Endothelial cell of umbilical vein (primary cell): ENCODE data around the gene SH3PXD2B. TPM values are rescaled to one million over a fixed set of nuclear protein-coding genes. Genes with fewer than 3 reads are reported as not detected.

Experiments used
- BruUV-seq: library from RNA; stranded (reverse); fragments of 400-500 nt; replicated peaks from 2 replicates; lab custom pipeline; 2021; lab: Mats Ljungman, UMichigan
- CTCF ChIA-PET: fragments of 300-600, 350-600 bp; sonication (Branson Sonifier 250); formaldehyde crosslinking; loops from one replicate; lab custom pipeline; 2021; ENCODE audit warnings: antibody characterized with exemption, inconsistent platforms; lab: Charles Lee
- POLR2A ChIA-PET: fragments of 300-600, 350-600 bp; sonication (Branson Sonifier 250); formaldehyde crosslinking; loops from one replicate; lab custom pipeline; 2021; ENCODE audit warnings: antibody characterized with exemption, inconsistent platforms; lab: Charles Lee
- DNase-seq: peaks from one replicate; pipeline ENCODE4 v3.0.0-alpha.2; 2011; ENCODE audit warnings: low read depth, low spot score
- FAIRE-seq: peaks from 2 replicates; lab custom pipeline; 2011; peaks lifted over from hg19 to GRCh38; lab: Jason Lieb, UNC
- H2AFZ ChIP-seq: 2 replicates; pipeline ENCODE4 v1.6.0; 2012; ENCODE audit warnings: low read depth, low read length, control low read depth, inconsistent platforms
- H3K27ac ChIP-seq: 2 replicates; pipeline ENCODE4 v1.5.1; 2011; ENCODE audit warnings: low read depth, mild to moderate bottlenecking, control low read depth, low read length, moderate library complexity; ENCODE audit not compliant: insufficient read depth
- H3K27me3 ChIP-seq, 2 experiments: 2 replicates each; pipeline versions ENCODE4 v1.6.0 to v1.6.1; 2011; ENCODE audit warnings: low read length in 2 of 2, mixed read lengths in 1 of 2; ENCODE audit not compliant: control insufficient read depth in 2 of 2, insufficient read depth in 2 of 2
- H3K36me3 ChIP-seq, 2 experiments: 2 replicates in 1 of 2; 3 replicates in 1 of 2; pipeline ENCODE4 v1.5.1; 2011; ENCODE audit warnings: low read length in 2 of 2, mild to moderate bottlenecking in 1 of 2, moderate library complexity in 1 of 2; ENCODE audit not compliant: control insufficient read depth in 2 of 2, insufficient read depth in 2 of 2; ENCODE audit errors: extremely low read depth in 1 of 2
- H3K4me1 ChIP-seq: 3 replicates; pipeline ENCODE4 v1.5.1; 2011; ENCODE audit warnings: mild to moderate bottlenecking, low read length; ENCODE audit not compliant: control insufficient read depth, insufficient read depth; ENCODE audit errors: extremely low read depth
- H3K4me2 ChIP-seq: 2 replicates; pipeline ENCODE4 v1.6.1; 2011; ENCODE audit warnings: low read length, control low read depth, mixed read lengths; ENCODE audit not compliant: insufficient read depth
- H3K4me3 ChIP-seq, 3 experiments: fragments of 200-600 bp in 1 of 3; sonication (generic), shearing (Covaris generic) in 1 of 3; replicated peaks in 1 of 3; 2 replicates each; pipeline ENCODE4 v1.5.1; 2011 to 2016; ENCODE audit warnings: control low read depth in 3 of 3, low read length in 3 of 3, mild to moderate bottlenecking in 2 of 3, inconsistent platforms in 1 of 3, low read depth in 1 of 3, moderate library complexity in 1 of 3; ENCODE audit not compliant: insufficient read depth in 1 of 3
- H3K79me2 ChIP-seq: 2 replicates; pipeline ENCODE4 v1.6.0; 2012; ENCODE audit warnings: low read length, inconsistent platforms; ENCODE audit not compliant: control insufficient read depth, insufficient read depth
- H3K9ac ChIP-seq: replicated peaks from 2 replicates; pipeline ENCODE3; 2011; ENCODE audit warnings: low read length, control low read depth; ENCODE audit not compliant: insufficient read depth; ENCODE audit errors: extremely low read depth
- H3K9me1 ChIP-seq: replicated peaks from 3 replicates; pipeline ENCODE4 v1.6.0; 2011; ENCODE audit warnings: mild to moderate bottlenecking, low read length; ENCODE audit not compliant: control insufficient read depth, insufficient read depth; ENCODE audit errors: extremely low read depth
- H3K9me3 ChIP-seq: replicated peaks from 2 replicates; pipeline ENCODE4 v1.5.1; 2012; ENCODE audit warnings: low read length, inconsistent platforms; ENCODE audit not compliant: control insufficient read depth, insufficient read depth
- H4K20me1 ChIP-seq: replicated peaks from 2 replicates; pipeline ENCODE3; 2011; ENCODE audit warnings: mild to moderate bottlenecking, low read length; ENCODE audit not compliant: control insufficient read depth, insufficient read depth; ENCODE audit errors: extremely low read depth
- EZH2 ChIP-seq: IDR thresholded peaks from 2 replicates; pipeline ENCODE4 v1.6.1; 2012; ENCODE audit warnings: borderline replicate concordance, low read depth, mild to moderate bottlenecking, moderate library complexity, low read length, inconsistent platforms; ENCODE audit not compliant: severe bottlenecking
- FOS ChIP-seq: IDR thresholded peaks from 2 replicates; pipeline ENCODE4 v1.6.1; 2011; ENCODE audit warnings: mild to moderate bottlenecking, low read length, moderate library complexity, borderline replicate concordance; ENCODE audit not compliant: insufficient read depth
- GATA2 ChIP-seq: IDR thresholded peaks from 2 replicates; pipeline ENCODE4 v1.7.0; 2011; ENCODE audit warnings: low read depth, mild to moderate bottlenecking, moderate library complexity, mixed read lengths, low read length; ENCODE audit not compliant: insufficient read length, insufficient read depth
- JUN ChIP-seq: IDR thresholded peaks from 2 replicates; pipeline ENCODE4 v1.6.1; 2011; ENCODE audit warnings: borderline replicate concordance, low read depth; ENCODE audit not compliant: insufficient read length, insufficient read depth
- MAX ChIP-seq: IDR thresholded peaks from 2 replicates; pipeline ENCODE4 v1.6.1; 2011; ENCODE audit not compliant: insufficient read depth, insufficient read length
- MYC ChIP-seq: IDR thresholded peaks from one replicate; pipeline ENCODE4 v1.6.1; 2011; ENCODE audit warnings: mild to moderate bottlenecking, low read depth, low read length
- POLR2A ChIP-seq: IDR thresholded peaks from 2 replicates; pipeline ENCODE4 v1.6.1; 2012; ENCODE audit warnings: low read depth, mild to moderate bottlenecking, control low read depth, low read length
- POLR2AphosphoS5 ChIP-seq: IDR thresholded peaks from 2 replicates; pipeline ENCODE4 v1.6.1; 2012; ENCODE audit warnings: low read depth, mild to moderate bottlenecking, control low read depth, low read length, moderate library complexity; ENCODE audit not compliant: insufficient read depth
- dilution Hi-C: fragments of 300-500 bp; cut with MboI; formaldehyde crosslinking; loops from one replicate; pipeline ENCODE4 v1.15.0; 2019; ENCODE audit warnings: low sequenced_read_pairs; ENCODE audit not compliant: extremely low pct_ligation_motif_present
- intact Hi-C: fragments of 100-400 bp; cut with micrococcal nuclease; formaldehyde crosslinking; loops from one replicate; pipeline ENCODE4 v1.10.0; 2022
- polyA plus RNA-seq, 4 experiments: library from polyadenylated mRNA; depleted of rRNA in 3 of 4; stranded (reverse) in 3 of 4; unstranded in 1 of 4; fragments of >200 nt; gene quantifications; 2 replicates each; pipeline versions ENCODE4 v1.2.1 to v1.2.3, GENCODE V29; 2011 to 2012; ENCODE audit warnings: missing spikeins in 1 of 4
- total RNA-seq: library from RNA; stranded (reverse); gene quantifications from 2 replicates; pipeline ENCODE4 v1.2.3, GENCODE V29; 2021
- TF ChIP-seq, protein P1 (sequence below), 2 donors: IDR thresholded peaks; 1 replicate in 1 of 2; 2 replicates in 1 of 2; pipeline ENCODE4 v1.5.1; 2011; ENCODE audit warnings: low read length in 2 of 2, mild to moderate bottlenecking in 2 of 2, moderate library complexity in 2 of 2, control low read depth in 1 of 2, inconsistent platforms in 1 of 2, low read depth in 1 of 2; ENCODE audit not compliant: insufficient read depth in 1 of 2; ENCODE audit errors: extremely low read depth in 1 of 2

SH3PXD2B gene
- total and polyA plus RNA-seq, 2 donors (not counting 3 experiments of a cell fraction or from before 2014, with no cell fraction given) = 23.5 to 66.3 TPM

- no peak for TF ChIP-seq POLR2AphosphoS5
- no peak for TF ChIP-seq MYC
- no peak for TF ChIP-seq POLR2A
- TF ChIP-seq, protein P1, sequence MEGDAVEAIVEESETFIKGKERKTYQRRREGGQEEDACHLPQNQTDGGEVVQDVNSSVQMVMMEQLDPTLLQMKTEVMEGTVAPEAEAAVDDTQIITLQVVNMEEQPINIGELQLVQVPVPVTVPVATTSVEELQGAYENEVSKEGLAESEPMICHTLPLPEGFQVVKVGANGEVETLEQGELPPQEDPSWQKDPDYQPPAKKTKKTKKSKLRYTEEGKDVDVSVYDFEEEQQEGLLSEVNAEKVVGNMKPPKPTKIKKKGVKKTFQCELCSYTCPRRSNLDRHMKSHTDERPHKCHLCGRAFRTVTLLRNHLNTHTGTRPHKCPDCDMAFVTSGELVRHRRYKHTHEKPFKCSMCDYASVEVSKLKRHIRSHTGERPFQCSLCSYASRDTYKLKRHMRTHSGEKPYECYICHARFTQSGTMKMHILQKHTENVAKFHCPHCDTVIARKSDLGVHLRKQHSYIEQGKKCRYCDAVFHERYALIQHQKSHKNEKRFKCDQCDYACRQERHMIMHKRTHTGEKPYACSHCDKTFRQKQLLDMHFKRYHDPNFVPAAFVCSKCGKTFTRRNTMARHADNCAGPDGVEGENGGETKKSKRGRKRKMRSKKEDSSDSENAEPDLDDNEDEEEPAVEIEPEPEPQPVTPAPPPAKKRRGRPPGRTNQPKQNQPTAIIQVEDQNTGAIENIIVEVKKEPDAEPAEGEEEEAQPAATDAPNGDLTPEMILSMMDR (IDR thresholded peaks at IDR 0.05; ENCODE audit: extremely low read depth in 1 of 2, insufficient read depth in 1 of 2, low read depth in 1 of 2, low read length in 2 of 2) = no peak
- no peak for TF ChIP-seq GATA2
- no peak for TF ChIP-seq MAX
- TF ChIP-seq FOS = no peak
- TF ChIP-seq JUN = no peak
- no peak for TF ChIP-seq EZH2
- Histone ChIP-seq H3K4me2 (no peak overlapping the region), H3K36me3 (no peaks in the 10 kb centered on the region), H2AFZ (no peak overlapping the region), H3K9ac (no peak overlapping the region), H3K9me3 (no peaks in the 10 kb centered on the region), H3K27me3 (peaks cover 0 to 4% of the 10 kb centered on the region in 2 experiments), H4K20me1 (no peaks in the 10 kb centered on the region), H3K4me1 (no peaks in the 10 kb centered on the region), H3K79me2 (no peaks in the 10 kb centered on the region), H3K27ac (no peak overlapping the region), H3K4me3 (no peak overlapping the region), H3K9me1 (no peaks in the 10 kb centered on the region)
- dilution Hi-C loops (no loop called here), intact Hi-C loops (no loop called here)
- DNase-seq (no peak), FAIRE-seq (no peak)
- CTCF ChIA-PET = no interaction called here
- no TSS peak for BruUV-seq
- POLR2A ChIA-PET = no interaction called here
These were observed 154.3 kb downstream of the SH3PXD2B start for GRCh38 chr5:172299916-172300439.
